ENCODE data around the gene GPRASP3.

Gene GPRASP3

DNA sequence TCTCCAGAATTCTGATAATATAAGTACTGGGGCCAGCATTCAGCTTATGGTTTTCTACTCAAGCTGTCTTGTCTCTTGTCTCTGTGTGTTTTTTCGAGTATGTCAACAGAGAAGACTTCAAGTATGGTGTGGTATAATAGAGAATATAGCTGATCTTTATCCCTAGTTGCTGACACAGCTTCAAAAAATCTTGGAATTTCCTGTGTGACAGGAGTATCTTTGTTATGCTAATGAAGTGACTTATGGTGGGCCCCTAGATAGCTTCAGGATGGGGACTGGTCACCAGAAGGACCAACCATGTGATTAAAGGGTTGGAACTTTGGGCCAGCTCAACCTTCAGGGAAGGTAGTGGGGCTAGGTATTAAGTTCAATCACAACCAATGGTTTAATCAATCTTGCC, 2.9 kb downstream of the GPRASP3 start:
- TF ChIP-seq CTCF (IDR thresholded peaks at IDR 0.05; ENCODE audit: control insufficient read depth, insufficient read depth, low read depth, low read length, missing control alignments): no peak

GRCh38 chrX:102727761-102728160, 7.2 kb downstream of the GPRASP3 start:
- TF ChIP-seq CTCF (IDR thresholded peaks at IDR 0.05; ENCODE audit: control insufficient read depth, insufficient read depth, low read depth, low read length, missing control alignments): no peak
- no peak for DNase-seq (ENCODE audit: low read depth)
- H3K4me3 ChIP-seq (ENCODE audit: control insufficient read depth, low read depth, low read length): no peak overlapping the region

More for the DNA sequence above, 2.9 kb downstream of the GPRASP3 start:
- DNase-seq (ENCODE audit: low read depth): no peak
- H3K4me3 ChIP-seq (ENCODE audit: control insufficient read depth, low read depth, low read length): no peak overlapping the region

GRCh38 chrX:102728646-102729045, 8.1 kb downstream of the GPRASP3 start:
- no peak for TF ChIP-seq CTCF (IDR thresholded peaks at IDR 0.05; ENCODE audit: control insufficient read depth, insufficient read depth, low read depth, low read length, missing control alignments)
- no peak for DNase-seq (ENCODE audit: low read depth)
- no peak overlapping the region for H3K4me3 ChIP-seq (ENCODE audit: control insufficient read depth, low read depth, low read length)

- TF ChIP-seq CTCF (IDR thresholded peaks at IDR 0.05; ENCODE audit: control insufficient read depth, insufficient read depth, low read depth, low read length, missing control alignments): no peak
- no peak overlapping the region for H3K4me3 ChIP-seq (ENCODE audit: control insufficient read depth, low read depth, low read length)
- no peak for DNase-seq (ENCODE audit: low read depth)
Measured at GRCh38 chrX:102739657-102740056, 19.1 kb downstream of the GPRASP3 start.

GRCh38 chrX:102744307-102744706, 23.8 kb downstream of the GPRASP3 start:
- no peak for DNase-seq (ENCODE audit: low read depth)
- H3K4me3 ChIP-seq (ENCODE audit: control insufficient read depth, low read depth, low read length): no peak overlapping the region
- TF ChIP-seq CTCF (IDR thresholded peaks at IDR 0.05; ENCODE audit: control insufficient read depth, insufficient read depth, low read depth, low read length, missing control alignments): no peak

DNA sequence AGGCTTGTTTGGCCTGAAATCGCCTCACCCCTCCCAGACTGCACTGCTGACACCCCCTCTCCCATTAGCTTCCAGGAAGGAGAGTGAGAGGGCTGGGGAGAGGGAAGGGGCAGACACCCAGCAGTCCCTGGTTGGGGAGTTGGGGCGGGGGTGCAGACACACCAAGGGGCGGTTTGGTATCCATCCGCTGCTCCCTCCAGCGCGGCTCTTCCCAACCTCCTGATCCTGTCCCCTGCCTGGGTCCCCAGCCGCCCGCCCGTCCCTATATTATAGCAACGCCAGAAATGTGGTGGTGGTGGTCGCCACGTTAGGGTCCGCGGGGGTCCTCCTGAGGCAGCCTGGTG, 24.9 kb downstream of the GPRASP3 start:
- peak overlapping the region; percentile 66 for H3K4me3 ChIP-seq (ENCODE audit: control insufficient read depth, low read depth, low read length)
- DNase-seq (ENCODE audit: low read depth): no peak

More for the DNA sequence above, 24.9 kb downstream of the GPRASP3 start:
- no peak for TF ChIP-seq CTCF (IDR thresholded peaks at IDR 0.05; ENCODE audit: control insufficient read depth, insufficient read depth, low read depth, low read length, missing control alignments)

Data from AG09309 (cell line).